Left lung (tissue), 10 donors: ENCODE data around the gene CWC27. TPM values are rescaled to one million over a fixed set of nuclear protein-coding genes. Genes with fewer than 3 reads are reported as not detected.
"Not testable (repeated sequence)": the region's sequence is repeated elsewhere in the genome, so short reads cannot be mapped to it uniquely, and the experiment has no call there.

Experiments
- ATAC-seq: fragments of 200-7000 bp; cut with Tn5 transposase; one replicate; pipeline ENCODE4 v1.9.1; 2020; ENCODE audit warnings: moderate library complexity
- DNase-seq, 4 donors: peaks; one replicate each; pipeline ENCODE4 v3.0.0-alpha.2; 2013 to 2020
- H3K27ac ChIP-seq, 2 donors: fragments of 200-600 bp; sonication (generic) in 1 of 2; one replicate each; pipeline versions ENCODE4 v1.5.0 to v1.8.0; 2020 to 2021
- H3K27me3 ChIP-seq, 2 donors: fragments of 200-600 bp; sonication (generic) in 1 of 2; one replicate each; pipeline versions ENCODE4 v1.5.0 to v1.8.0; 2020 to 2021
- H3K36me3 ChIP-seq, 2 donors: fragments of 200-600 bp; sonication (generic) in 1 of 2; one replicate each; pipeline versions ENCODE4 v1.5.0 to v1.8.0; 2020 to 2021
- H3K4me1 ChIP-seq, 2 donors: fragments of 200-600 bp; one replicate each; pipeline ENCODE4 v1.8.0; 2021
- H3K4me3 ChIP-seq, 2 donors: fragments of 200-600 bp; sonication (generic) in 1 of 2; one replicate each; pipeline versions ENCODE4 v1.5.0 to v1.8.0; 2020 to 2021; ENCODE audit warnings: mild to moderate bottlenecking in 1 of 2
- H3K9me3 ChIP-seq, 2 donors: fragments of 200-600 bp; sonication (generic) in 1 of 2; one replicate each; pipeline versions ENCODE4 v1.5.0 to v1.8.0; 2020 to 2021
- intact Hi-C, 2 donors: fragments of 100-400 bp; cut with DNase I; formaldehyde crosslinking; loops; one replicate each; pipeline versions ENCODE4 v1.11.2 to v1.14.2; 2022
- polyA plus RNA-seq, 6 donors: library from polyadenylated mRNA; unstranded; fragments of 120-200 nt; gene quantifications; one replicate each; pipeline ENCODE4 v1.2.1, GENCODE V29; 2013; ENCODE audit not compliant: insufficient read length in 6 of 6
- total RNA-seq, 2 donors: library from RNA; stranded (reverse); fragmentation: NEBNext Ultra II Directional; extraction: Animal tissue kit (Norgen Biotek cat#: 25700); gene quantifications; one replicate each; pipeline ENCODE4 v1.2.1, GENCODE V29; 2021
- TF ChIP-seq, protein P1 (sequence below), 2 donors: fragments of 200-600 bp; sonication (generic) in 1 of 2; IDR thresholded peaks; one replicate each; pipeline versions ENCODE4 v1.5.0 to v1.8.0; 2021; ENCODE audit warnings: antibody characterized with exemption in 2 of 2
- donor health status: DM: no; HTN: yes; CAD: no.
- donor health status: DM: no; HTN: no; CAD: no.

The CWC27 gene
- total and polyA plus RNA-seq, 8 donors: 14.3 to 45.4 (median 36.3) TPM

DNA sequence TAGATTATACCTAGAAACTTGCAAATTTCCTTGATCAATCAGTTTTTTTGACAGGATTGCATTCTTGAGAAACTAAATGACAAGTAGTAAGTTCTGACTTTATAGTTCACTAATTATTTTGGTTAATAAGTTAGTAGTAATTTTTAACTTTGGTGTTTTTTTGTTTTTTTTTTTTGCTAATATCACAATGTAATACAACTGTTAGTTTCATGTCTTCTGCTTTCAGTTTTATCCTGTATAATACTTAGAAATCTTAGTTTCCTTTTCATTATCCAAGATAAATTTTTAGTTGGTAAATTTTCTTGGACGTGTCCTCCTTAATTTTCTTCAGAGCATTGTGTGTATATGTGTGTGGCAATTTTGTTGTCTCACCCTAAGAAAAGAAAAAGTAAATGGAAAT lies 57.8 kb downstream of the CWC27 start:
- Histone ChIP-seq H3K27me3 (no peaks in the 10 kb centered on the region), H3K4me1 (peaks cover 0 to 10% of the 10 kb centered on the region in 2 donors), H3K27ac (no peak overlapping the region), H3K36me3 (no peaks in the 10 kb centered on the region), H3K9me3 (no peaks in the 10 kb centered on the region), H3K4me3 (no peak overlapping the region)
- ATAC-seq: no peak
- DNase-seq: no peak
- intact Hi-C loops: no loop called here
- TF ChIP-seq, protein P1, sequence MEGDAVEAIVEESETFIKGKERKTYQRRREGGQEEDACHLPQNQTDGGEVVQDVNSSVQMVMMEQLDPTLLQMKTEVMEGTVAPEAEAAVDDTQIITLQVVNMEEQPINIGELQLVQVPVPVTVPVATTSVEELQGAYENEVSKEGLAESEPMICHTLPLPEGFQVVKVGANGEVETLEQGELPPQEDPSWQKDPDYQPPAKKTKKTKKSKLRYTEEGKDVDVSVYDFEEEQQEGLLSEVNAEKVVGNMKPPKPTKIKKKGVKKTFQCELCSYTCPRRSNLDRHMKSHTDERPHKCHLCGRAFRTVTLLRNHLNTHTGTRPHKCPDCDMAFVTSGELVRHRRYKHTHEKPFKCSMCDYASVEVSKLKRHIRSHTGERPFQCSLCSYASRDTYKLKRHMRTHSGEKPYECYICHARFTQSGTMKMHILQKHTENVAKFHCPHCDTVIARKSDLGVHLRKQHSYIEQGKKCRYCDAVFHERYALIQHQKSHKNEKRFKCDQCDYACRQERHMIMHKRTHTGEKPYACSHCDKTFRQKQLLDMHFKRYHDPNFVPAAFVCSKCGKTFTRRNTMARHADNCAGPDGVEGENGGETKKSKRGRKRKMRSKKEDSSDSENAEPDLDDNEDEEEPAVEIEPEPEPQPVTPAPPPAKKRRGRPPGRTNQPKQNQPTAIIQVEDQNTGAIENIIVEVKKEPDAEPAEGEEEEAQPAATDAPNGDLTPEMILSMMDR (IDR thresholded peaks at IDR 0.05): no peak

DNA sequence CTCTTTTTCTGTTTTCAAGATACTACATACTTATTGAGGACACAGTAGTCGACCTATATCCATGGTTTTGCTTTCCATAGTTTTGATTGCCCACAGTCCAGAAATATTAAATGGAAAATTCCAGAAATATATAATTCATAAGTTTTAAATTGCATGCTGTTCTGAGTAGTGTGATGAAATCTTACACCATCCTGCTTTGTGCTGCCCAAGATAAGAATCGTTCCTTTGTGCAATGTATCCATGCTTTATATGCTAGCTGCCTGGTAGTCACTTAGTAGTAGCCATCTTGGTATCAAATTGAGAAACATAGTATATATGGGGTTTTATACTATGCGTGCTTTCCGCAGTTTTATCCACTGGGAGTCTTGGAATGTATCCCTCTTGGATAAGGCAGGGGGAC lies 59.0 kb downstream of the CWC27 start:
- no peaks in the 10 kb centered on the region for H3K27me3 ChIP-seq
- H3K4me1 ChIP-seq: peaks cover 0 to 3% of the 10 kb centered on the region in 2 donors
- no peak overlapping the region for H3K27ac ChIP-seq
- TF ChIP-seq, protein P1 (IDR thresholded peaks at IDR 0.05): no peak
- no peak for ATAC-seq
- DNase-seq: no peak
- no peak overlapping the region for H3K4me3 ChIP-seq
- no peaks in the 10 kb centered on the region for H3K36me3 ChIP-seq
- no peaks in the 10 kb centered on the region for H3K9me3 ChIP-seq
- intact Hi-C loops: no loop called here

DNA sequence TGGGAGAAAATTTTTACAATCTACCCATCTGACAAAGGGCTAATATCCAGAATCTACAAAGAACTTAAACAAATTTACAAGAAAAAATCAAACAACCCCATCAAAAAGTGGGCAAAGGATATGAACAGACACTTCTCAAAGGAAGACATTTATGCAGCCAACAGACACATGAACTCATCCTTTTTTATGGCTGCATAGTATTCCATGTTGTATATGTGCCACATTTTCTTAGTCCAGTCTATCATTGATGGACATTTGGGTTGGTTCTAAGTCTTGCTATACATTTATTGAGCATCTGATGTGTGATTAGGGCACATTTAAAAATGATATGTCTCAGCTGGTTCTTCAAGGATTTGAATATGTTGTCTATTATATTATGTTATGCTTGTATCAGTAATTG lies 61.9 kb downstream of the CWC27 start:
- intact Hi-C loops: not testable (repeated sequence)

DNA sequence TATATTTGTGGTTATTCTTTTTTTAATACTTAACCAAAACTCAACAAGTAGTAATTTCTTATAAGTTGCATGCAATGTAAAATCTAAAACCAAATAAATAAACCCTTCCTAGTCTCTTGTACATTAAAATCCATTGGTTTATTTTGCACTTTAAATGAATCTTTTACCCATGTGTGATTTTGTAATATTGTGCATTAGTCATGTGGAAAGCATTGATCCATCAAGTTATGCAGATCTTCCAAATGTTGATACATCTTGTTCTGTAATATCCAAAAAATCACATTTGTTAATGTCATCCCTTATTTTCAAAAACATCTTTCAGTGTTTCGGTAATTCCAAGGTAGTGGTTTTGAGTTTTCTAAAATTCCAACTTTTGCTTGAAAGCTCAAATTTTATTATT lies 63.3 kb downstream of the CWC27 start:
- ATAC-seq: no peak
- H3K4me1 ChIP-seq: no peaks in the 10 kb centered on the region
- DNase-seq: no peak
- H3K4me3 ChIP-seq: no peak overlapping the region
- no peaks in the 10 kb centered on the region for H3K27me3 ChIP-seq
- H3K9me3 ChIP-seq: no peaks in the 10 kb centered on the region
- no peak overlapping the region for H3K27ac ChIP-seq
- TF ChIP-seq, protein P1 (IDR thresholded peaks at IDR 0.05): no peak
- H3K36me3 ChIP-seq: no peaks in the 10 kb centered on the region
- intact Hi-C loops: no loop called here

More for the DNA sequence above, 61.9 kb downstream of the CWC27 start:
- H3K36me3 ChIP-seq, DNase-seq, H3K27me3 ChIP-seq, H3K9me3 ChIP-seq, H3K27ac ChIP-seq, H3K4me1 ChIP-seq, H3K4me3 ChIP-seq, ATAC-seq: not testable (repeated sequence)

DNA sequence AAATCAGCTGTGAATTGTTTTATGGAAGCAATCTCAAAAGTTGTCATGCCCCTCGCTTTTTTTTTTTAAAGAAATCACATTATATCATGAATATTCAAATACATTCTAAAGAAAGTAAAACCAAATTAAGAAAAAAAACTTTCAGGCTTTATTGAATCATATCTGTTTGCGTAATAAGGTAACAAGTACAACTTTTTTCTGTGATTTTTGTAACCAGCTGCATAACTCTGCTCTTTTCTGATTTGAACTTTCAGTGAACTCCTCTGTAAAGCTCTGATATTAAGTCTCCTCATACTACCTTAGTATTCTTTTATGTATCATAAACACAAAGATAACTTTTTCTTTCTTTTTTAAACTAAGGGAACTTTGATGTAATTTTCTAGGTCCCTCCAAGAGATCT lies 65.3 kb downstream of the CWC27 start:
- intact Hi-C loops: no loop called here
- Histone ChIP-seq H3K27me3 (no peaks in the 10 kb centered on the region), H3K27ac (no peak overlapping the region), H3K4me1 (no peaks in the 10 kb centered on the region), H3K9me3 (no peaks in the 10 kb centered on the region), H3K36me3 (no peaks in the 10 kb centered on the region), H3K4me3 (no peak overlapping the region)
- TF ChIP-seq, protein P1 (IDR thresholded peaks at IDR 0.05): no peak
- no peak for ATAC-seq
- DNase-seq: no peak

DNA sequence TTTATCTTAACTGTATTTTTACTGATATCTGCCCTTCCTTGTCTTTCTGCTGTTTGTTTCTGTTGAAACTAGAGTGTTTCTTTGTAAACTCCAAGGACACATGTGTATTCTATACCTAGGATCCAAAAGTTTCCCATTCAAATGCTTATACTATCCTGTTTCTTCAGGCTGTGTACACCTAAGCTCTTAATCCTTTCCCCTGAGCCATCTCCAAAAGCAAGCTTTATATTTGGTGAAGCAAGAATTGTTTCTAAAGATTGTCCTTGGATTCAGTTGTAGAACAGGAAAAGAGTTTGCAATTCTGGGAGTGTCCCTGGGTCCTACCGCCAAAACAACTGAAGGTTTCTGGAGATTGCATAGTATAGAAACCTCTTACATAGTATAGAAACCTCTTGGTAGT lies 65.9 kb downstream of the CWC27 start:
- DNase-seq: no peak
- intact Hi-C loops: no loop called here

More for the DNA sequence above, 65.9 kb downstream of the CWC27 start:
- Histone ChIP-seq H3K4me3 (no peak overlapping the region), H3K36me3 (no peaks in the 10 kb centered on the region), H3K9me3 (no peaks in the 10 kb centered on the region), H3K27ac (no peak overlapping the region), H3K4me1 (no peaks in the 10 kb centered on the region), H3K27me3 (no peaks in the 10 kb centered on the region)
- no peak for ATAC-seq
- TF ChIP-seq, protein P1 (IDR thresholded peaks at IDR 0.05): no peak
